Immature natural killer cell (primary cell): ENCODE results near the gene ZKSCAN1. TPM values are rescaled to one million over a fixed set of nuclear protein-coding genes. Genes with fewer than 3 reads are reported as not detected.
"Not testable (repeated sequence)": the region's sequence is repeated elsewhere in the genome, so short reads cannot be mapped to it uniquely, and the experiment has no call there.

Experiments used
- DNase-seq, 3 donors: peaks; one replicate each; pipeline ENCODE4 v3.0.0; 2022; ENCODE audit warnings: mixed read lengths in 1 of 3
- H3K27ac Mint-ChIP-seq, 6 donors: one replicate each; pipeline ENCODE4 v1.8.0; 2020; ENCODE audit warnings: mixed read lengths in 6 of 6, mild to moderate bottlenecking in 5 of 6, inconsistent platforms in 4 of 6, moderate library complexity in 3 of 6
- H3K27me3 Mint-ChIP-seq, 3 donors: one replicate each; pipeline ENCODE4 v1.8.0; 2020 to 2021; ENCODE audit warnings: low read depth in 3 of 3, mild to moderate bottlenecking in 3 of 3, mixed read lengths in 3 of 3, moderate library complexity in 3 of 3, inconsistent platforms in 1 of 3
- H3K36me3 Mint-ChIP-seq, 3 donors: one replicate each; pipeline ENCODE4 v1.8.0; 2020; ENCODE audit warnings: mixed read lengths in 3 of 3, inconsistent platforms in 2 of 3, mild to moderate bottlenecking in 2 of 3
- H3K4me1 Mint-ChIP-seq, 2 donors: one replicate each; pipeline ENCODE4 v1.8.0; 2020; ENCODE audit warnings: inconsistent platforms in 2 of 2, mild to moderate bottlenecking in 2 of 2, mixed read lengths in 2 of 2, moderate library complexity in 1 of 2
- H3K4me3 Mint-ChIP-seq, 5 donors: one replicate each; pipeline ENCODE4 v1.8.0; 2020; ENCODE audit warnings: mild to moderate bottlenecking in 5 of 5, mixed read lengths in 5 of 5, inconsistent platforms in 3 of 5, moderate library complexity in 3 of 5
- H3K9me3 Mint-ChIP-seq, 6 donors: one replicate each; pipeline ENCODE4 v1.8.0; 2020; ENCODE audit warnings: mild to moderate bottlenecking in 6 of 6, mixed read lengths in 6 of 6, inconsistent platforms in 4 of 6, moderate library complexity in 3 of 6
- polyA plus RNA-seq, 3 donors: library from polyadenylated mRNA; unstranded; fragments of 300-500 nt; fragmentation: Illumina TruSeq; gene quantifications; one replicate each; pipeline ENCODE4 v1.2.3, GENCODE V29; 2021

The ZKSCAN1 gene
- polyA plus RNA-seq, 3 donors from 2014 or later: 14.4 to 48.9 (median 18.7) TPM

DNA sequence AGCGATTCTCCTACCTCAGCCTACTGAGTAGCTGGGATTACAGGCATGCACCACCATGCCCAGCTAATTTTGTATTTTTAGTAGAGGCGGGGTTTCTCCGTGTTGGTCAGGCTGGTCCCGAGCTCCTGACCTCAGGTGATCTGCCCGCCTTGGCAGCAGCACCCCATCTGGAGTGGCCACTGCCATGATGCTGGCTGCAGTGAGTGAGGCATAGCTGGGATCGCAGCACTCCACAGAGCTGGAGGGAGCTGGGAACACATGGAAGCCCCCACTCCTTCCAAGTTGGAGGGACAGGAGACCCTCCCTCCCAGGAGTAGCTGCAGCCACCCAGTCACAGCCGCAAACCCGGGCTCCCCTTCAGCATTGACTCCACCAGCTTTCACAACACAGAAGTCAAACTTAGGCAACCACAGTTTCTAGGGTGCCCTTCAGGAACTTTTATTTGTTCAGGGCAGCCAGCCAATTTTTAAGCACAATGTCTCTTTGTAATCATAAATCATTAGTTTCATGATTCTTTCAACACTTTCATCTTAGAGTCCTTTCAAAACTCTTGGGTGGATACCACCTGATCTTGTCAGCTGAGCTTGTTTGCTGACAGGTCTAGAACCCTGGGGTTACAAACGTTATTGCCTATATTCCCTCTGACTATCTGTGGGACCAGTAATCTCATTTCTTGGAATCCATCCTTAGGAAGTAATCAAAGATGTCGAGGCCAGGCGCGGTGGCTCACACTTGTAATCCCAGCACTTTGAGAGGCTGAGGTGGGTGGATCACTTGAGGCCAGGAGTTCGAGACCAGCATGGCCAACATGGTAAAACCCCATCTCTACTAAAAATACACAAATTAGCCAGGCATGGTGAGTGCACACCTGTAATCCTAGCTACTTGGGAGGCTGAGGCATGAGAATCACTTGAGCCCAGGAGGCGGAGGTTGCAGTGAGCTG is 2.7 kb upstream of the ZKSCAN1 start:
- not testable (repeated sequence) for H3K4me3 Mint-ChIP-seq, H3K27me3 Mint-ChIP-seq, H3K36me3 Mint-ChIP-seq, DNase-seq, H3K27ac Mint-ChIP-seq, H3K9me3 Mint-ChIP-seq
- H3K4me1 Mint-ChIP-seq: peaks cover 23% of the 10 kb centered on the region in 2 donors

GRCh38 chr7:100013328-100013676 is 2.1 kb upstream of the ZKSCAN1 start:
- Mint-ChIP-seq H3K27me3 (peaks cover 5 to 9% (median 7%) of the 10 kb centered on the region in 3 donors), H3K4me3 (no peak overlapping the region), H3K27ac (no peak overlapping the region), H3K9me3 (no peaks in the 10 kb centered on the region), H3K4me1 (peaks cover 27 to 29% of the 10 kb centered on the region in 2 donors), H3K36me3 (peaks cover 0 to 3% (median 0%) of the 10 kb centered on the region in 3 donors)
- no peak for DNase-seq

GRCh38 chr7:100016215-100016901 is 962 bp downstream of the ZKSCAN1 start:
- Mint-ChIP-seq H3K36me3 (peaks cover 0 to 3% (median 0%) of the 10 kb centered on the region in 3 donors), H3K4me3 (peak overlapping the region; percentile 89 to 97 (median 93)), H3K4me1 (peaks cover 36 to 41% of the 10 kb centered on the region in 2 donors), H3K9me3 (no peaks in the 10 kb centered on the region), H3K27me3 (peaks cover 4 to 9% (median 7%) of the 10 kb centered on the region in 3 donors), H3K27ac (peak overlapping the region; percentile 93 to 98 (median 97))
- no peak for DNase-seq

- Mint-ChIP-seq H3K36me3 (peaks cover 0 to 3% (median 0%) of the 10 kb centered on the region in 3 donors), H3K27ac (peak overlapping the region in 4 of 6 donors; percentile 33 to 64 (median 42)), H3K27me3 (peaks cover 4 to 9% (median 7%) of the 10 kb centered on the region in 3 donors), H3K4me1 (peaks cover 37 to 41% of the 10 kb centered on the region in 2 donors), H3K9me3 (no peaks in the 10 kb centered on the region), H3K4me3 (peak overlapping the region in 2 of 5 donors; percentile 7 to 47)
- DNase-seq: no peak
Measured at GRCh38 chr7:100017300-100017699, 1.9 kb downstream of the ZKSCAN1 start.

GRCh38 chr7:100017875-100018274 is 2.5 kb downstream of the ZKSCAN1 start:
- no peaks in the 10 kb centered on the region for H3K9me3 Mint-ChIP-seq
- H3K4me1 Mint-ChIP-seq: peaks cover 37 to 41% of the 10 kb centered on the region in 2 donors
- H3K27me3 Mint-ChIP-seq: peaks cover 4 to 9% (median 7%) of the 10 kb centered on the region in 3 donors
- peaks cover 0 to 3% (median 3%) of the 10 kb centered on the region in 3 donors for H3K36me3 Mint-ChIP-seq
- peak overlapping the region in 1 of 5 donors; percentile 7 for H3K4me3 Mint-ChIP-seq
- no peak for DNase-seq
- peak overlapping the region in 5 of 6 donors; percentile 24 to 64 (median 34) for H3K27ac Mint-ChIP-seq

- H3K36me3 Mint-ChIP-seq: peaks cover 6 to 16% (median 6%) of the 10 kb centered on the region in 3 donors
- no peak for DNase-seq
Measured at GRCh38 chr7:100019908-100020307, 4.5 kb downstream of the ZKSCAN1 start.

GRCh38 chr7:100021297-100021696 is 5.9 kb downstream of the ZKSCAN1 start:
- peak overlapping the region in 2 of 6 donors; percentile 7 to 29 for H3K27ac Mint-ChIP-seq
- peaks cover 0 to 4% (median 4%) of the 10 kb centered on the region in 3 donors for H3K27me3 Mint-ChIP-seq
- peaks cover 26 to 31% of the 10 kb centered on the region in 2 donors for H3K4me1 Mint-ChIP-seq
- no peaks in the 10 kb centered on the region for H3K9me3 Mint-ChIP-seq
- peaks cover 6 to 21% (median 6%) of the 10 kb centered on the region in 3 donors for H3K36me3 Mint-ChIP-seq
- DNase-seq: no peak
- H3K4me3 Mint-ChIP-seq: no peak overlapping the region

More at GRCh38 chr7:100019908-100020307, 4.5 kb downstream of the ZKSCAN1 start:
- H3K27me3 Mint-ChIP-seq: peaks cover 4 to 9% (median 7%) of the 10 kb centered on the region in 3 donors
- H3K27ac Mint-ChIP-seq: peak overlapping the region in 4 of 6 donors; percentile 4 to 60 (median 36)
- H3K4me1 Mint-ChIP-seq: peaks cover 36 to 41% of the 10 kb centered on the region in 2 donors
- H3K4me3 Mint-ChIP-seq: no peak overlapping the region
- no peaks in the 10 kb centered on the region for H3K9me3 Mint-ChIP-seq

DNA sequence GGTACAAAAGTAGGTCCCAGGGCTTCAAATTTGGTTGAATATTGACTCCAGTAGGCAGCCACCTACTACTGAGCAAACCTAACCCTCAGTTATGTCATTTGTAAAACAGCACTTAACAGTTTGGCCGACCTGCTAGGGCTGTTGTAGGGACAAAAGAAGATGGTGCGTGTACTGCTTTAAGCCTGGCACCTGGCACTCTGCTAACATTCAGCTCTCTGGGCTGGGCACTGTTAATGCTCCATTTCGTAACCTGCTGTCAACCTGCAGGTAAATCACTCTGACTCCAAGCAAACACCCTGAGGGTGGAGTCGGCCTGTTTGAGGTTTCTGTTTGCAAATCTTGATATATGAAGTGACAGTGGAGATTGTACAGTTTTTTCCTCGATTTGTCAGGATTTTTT is 7.2 kb downstream of the ZKSCAN1 start:
- H3K36me3 Mint-ChIP-seq: peaks cover 6 to 21% (median 6%) of the 10 kb centered on the region in 3 donors
- peaks cover 15 to 19% of the 10 kb centered on the region in 2 donors for H3K4me1 Mint-ChIP-seq

GRCh38 chr7:100023526-100023925 is 8.1 kb downstream of the ZKSCAN1 start:
- Mint-ChIP-seq H3K4me3 (no peak overlapping the region), H3K27ac (no peak overlapping the region), H3K27me3 (peaks cover 0 to 2% (median under 1%) of the 10 kb centered on the region in 3 donors), H3K9me3 (no peaks in the 10 kb centered on the region), H3K36me3 (peaks cover 4 to 21% (median 6%) of the 10 kb centered on the region in 3 donors), H3K4me1 (peaks cover 10 to 11% of the 10 kb centered on the region in 2 donors)
- DNase-seq: no peak

More for the DNA sequence above, 7.2 kb downstream of the ZKSCAN1 start:
- H3K4me3 Mint-ChIP-seq: no peak overlapping the region
- H3K9me3 Mint-ChIP-seq: no peaks in the 10 kb centered on the region
- H3K27ac Mint-ChIP-seq: no peak overlapping the region
- no peak for DNase-seq
- peaks cover 0 to 4% (median 2%) of the 10 kb centered on the region in 3 donors for H3K27me3 Mint-ChIP-seq

DNA sequence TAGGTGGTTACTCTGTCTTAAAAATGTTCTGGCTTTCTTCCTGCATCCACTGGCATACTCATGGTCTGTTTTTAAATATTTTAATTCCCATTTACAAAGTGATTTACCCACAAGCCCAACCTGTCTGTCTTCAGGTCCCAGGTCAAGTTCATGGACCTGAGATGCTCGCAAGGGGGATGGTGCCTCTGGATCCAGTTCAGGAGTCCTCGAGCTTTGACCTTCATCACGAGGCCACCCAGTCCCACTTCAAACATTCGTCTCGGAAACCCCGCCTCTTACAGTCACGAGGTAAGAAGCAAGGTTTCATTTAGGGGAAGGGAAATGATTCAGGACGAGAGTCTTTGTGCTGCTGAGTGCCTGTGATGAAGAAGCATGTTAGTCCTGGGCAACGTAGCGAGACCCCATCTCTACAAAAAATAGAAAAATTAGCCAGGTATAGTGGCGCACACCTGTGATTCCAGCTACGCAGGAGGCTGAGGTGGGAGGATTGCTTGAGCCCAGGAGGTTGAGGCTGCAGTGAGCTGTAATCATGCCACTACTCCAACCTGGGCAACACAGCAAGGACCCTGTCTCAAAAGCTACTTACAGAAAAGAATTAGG is 8.7 kb downstream of the ZKSCAN1 start:
- no peak overlapping the region for H3K4me3 Mint-ChIP-seq
- peaks cover 4 to 21% (median 6%) of the 10 kb centered on the region in 3 donors for H3K36me3 Mint-ChIP-seq
- H3K4me1 Mint-ChIP-seq: peaks cover 7 to 11% of the 10 kb centered on the region in 2 donors
- DNase-seq: no peak
- H3K27me3 Mint-ChIP-seq: peaks cover 0 to 2% (median 0%) of the 10 kb centered on the region in 3 donors
- H3K9me3 Mint-ChIP-seq: no peaks in the 10 kb centered on the region
- no peak overlapping the region for H3K27ac Mint-ChIP-seq

DNA sequence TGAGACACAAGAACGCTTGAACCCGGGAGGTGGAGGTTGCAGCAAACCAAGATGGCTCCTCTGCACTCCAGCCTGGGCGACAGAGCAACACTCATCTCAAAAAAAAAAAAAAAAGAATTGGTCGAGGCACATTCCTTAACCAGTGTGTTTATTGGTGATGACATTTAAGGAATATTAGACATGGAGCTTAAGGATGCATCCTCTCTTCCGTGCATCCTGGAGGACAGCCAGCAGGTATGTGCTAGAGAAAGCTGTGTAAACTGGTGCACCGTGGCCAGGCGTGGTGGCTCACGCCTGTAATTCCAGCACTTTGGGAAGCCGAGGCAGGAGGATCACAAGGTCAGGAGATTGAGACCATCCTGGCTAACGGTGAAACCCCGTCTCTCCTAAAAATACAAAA is 11.8 kb downstream of the ZKSCAN1 start:
- H3K4me1 Mint-ChIP-seq: no peaks in the 10 kb centered on the region
- no peak overlapping the region for H3K27ac Mint-ChIP-seq
- H3K36me3 Mint-ChIP-seq: peaks cover 16 to 42% (median 21%) of the 10 kb centered on the region in 3 donors
- H3K9me3 Mint-ChIP-seq: no peaks in the 10 kb centered on the region
- no peak overlapping the region for H3K4me3 Mint-ChIP-seq
- peaks cover 0 to 2% (median 1%) of the 10 kb centered on the region in 3 donors for H3K27me3 Mint-ChIP-seq
- no peak for DNase-seq

GRCh38 chr7:100029596-100029995 is 14.2 kb downstream of the ZKSCAN1 start:
- DNase-seq: no peak
- no peak overlapping the region for H3K4me3 Mint-ChIP-seq
- H3K9me3 Mint-ChIP-seq: no peaks in the 10 kb centered on the region
- peaks cover 20 to 44% (median 25%) of the 10 kb centered on the region in 3 donors for H3K36me3 Mint-ChIP-seq
- H3K27me3 Mint-ChIP-seq: peaks cover 0 to 2% (median 1%) of the 10 kb centered on the region in 3 donors
- H3K4me1 Mint-ChIP-seq: no peaks in the 10 kb centered on the region
- no peak overlapping the region for H3K27ac Mint-ChIP-seq

- Mint-ChIP-seq H3K27ac (peak overlapping the region in 1 of 6 donors; percentile 28), H3K27me3 (peaks cover 0 to 1% (median 0%) of the 10 kb centered on the region in 3 donors), H3K36me3 (peaks cover 34 to 56% (median 35%) of the 10 kb centered on the region in 3 donors), H3K4me3 (no peak overlapping the region), H3K4me1 (no peaks in the 10 kb centered on the region), H3K9me3 (no peaks in the 10 kb centered on the region)
- DNase-seq: no peak
Measured at GRCh38 chr7:100033526-100033925, 18.1 kb downstream of the ZKSCAN1 start.
